ENCODE measurements around the gene RNF151. TPM values are rescaled to one million over a fixed set of nuclear protein-coding genes. Genes with fewer than 3 reads are reported as not detected.

RNF151 gene
- total and polyA plus RNA-seq, 2 of the 13 experiments (the other 11 are each of a cell fraction or from before 2014, with no cell fraction given): not detected

GRCh38 chr16:2003827-2004641 is 37.4 kb downstream of the RNF151 start (continued):
- TF ChIP-seq ZNF646 (CRISPR knock-in tag; IDR thresholded peaks at IDR 0.05) (no peak), GABPA (IDR thresholded peaks at IDR 0.05; ENCODE audit: low read depth, low read length) (no peak), GABPA (CRISPR knock-in tag; IDR thresholded peaks at IDR 0.05; ENCODE audit: low read depth) (peak; percentile 55; the same call in 1 of the 2 replicates), ARID5B (CRISPR knock-in tag; IDR thresholded peaks at IDR 0.05) (peak; percentile 41; the same call in 1 of the 2 replicates), ZNF503 (CRISPR knock-in tag; IDR thresholded peaks at IDR 0.05) (no peak), MLXIP (CRISPR knock-in tag; IDR thresholded peaks at IDR 0.05; ENCODE audit: borderline replicate concordance) (no peak), MAZ (IDR thresholded peaks at IDR 0.05; ENCODE audit: borderline replicate concordance, low read depth, low read length) (peak; percentile 73; the same call in 1 of the 2 replicates), MAZ (CRISPR knock-in tag; IDR thresholded peaks at IDR 0.05; ENCODE audit: low read depth) (peak; percentile 66; the same call in 1 of the 2 replicates), HBP1 (CRISPR knock-in tag; IDR thresholded peaks at IDR 0.05; ENCODE audit: low read depth) (no peak), ZNF746 (CRISPR knock-in tag; IDR thresholded peaks at IDR 0.05) (no peak)

Measured in HepG2 (cell line).